ENCODE results near the gene FGGY.

The FGGY gene

GRCh38 chr1:59418363-59419144 is 121.7 kb downstream of the FGGY start:
- no peak for FAIRE-seq

GRCh38 chr1:59419361-59420140 is 122.7 kb downstream of the FGGY start:
- FAIRE-seq, result no peak

GRCh38 chr1:59421232-59421920 is 124.5 kb downstream of the FGGY start:
- no peak for FAIRE-seq

GRCh38 chr1:59422921-59423575 is 126.2 kb downstream of the FGGY start:
- no peak for FAIRE-seq

- no peak for FAIRE-seq
Observed at GRCh38 chr1:59427155-59427554, 130.3 kb downstream of the FGGY start.

- no peak for FAIRE-seq
Observed at GRCh38 chr1:59427784-59428183, 130.9 kb downstream of the FGGY start.

- FAIRE-seq, result no peak
Observed at GRCh38 chr1:59428828-59429227, 131.9 kb downstream of the FGGY start.

- no peak for FAIRE-seq
Observed at GRCh38 chr1:59429656-59430055, 132.8 kb downstream of the FGGY start.

- FAIRE-seq, result no peak
Observed at GRCh38 chr1:59431566-59432294, 134.8 kb downstream of the FGGY start.

GRCh38 chr1:59432531-59433439 is 135.9 kb downstream of the FGGY start:
- FAIRE-seq, result no peak

GRCh38 chr1:59433440-59433813 is 136.5 kb downstream of the FGGY start:
- no peak for FAIRE-seq

GRCh38 chr1:59434336-59434735 is 137.4 kb downstream of the FGGY start:
- FAIRE-seq, result no peak

- no peak for FAIRE-seq
Observed at GRCh38 chr1:59436637-59437036, 139.7 kb downstream of the FGGY start.

- no peak for FAIRE-seq
Observed at GRCh38 chr1:59438058-59438560, 141.2 kb downstream of the FGGY start.

- FAIRE-seq, result no peak
Observed at GRCh38 chr1:59442492-59442891, 145.6 kb downstream of the FGGY start.

GRCh38 chr1:59443310-59443709 is 146.4 kb downstream of the FGGY start:
- FAIRE-seq, result no peak

- FAIRE-seq, result no peak
Observed at GRCh38 chr1:59444520-59444919, 147.6 kb downstream of the FGGY start.

GRCh38 chr1:59445040-59445439 is 148.1 kb downstream of the FGGY start:
- no peak for FAIRE-seq

- FAIRE-seq, result no peak
Observed at GRCh38 chr1:59446257-59446901, 149.5 kb downstream of the FGGY start.

- no peak for FAIRE-seq
Observed at GRCh38 chr1:59452026-59452425, 155.1 kb downstream of the FGGY start.

- FAIRE-seq, result no peak
Observed at GRCh38 chr1:59452559-59452958, 155.7 kb downstream of the FGGY start.
